Measurements from ENCODE around the gene SLC39A11. TPM values are rescaled to one million over a fixed set of nuclear protein-coding genes. Genes with fewer than 3 reads are reported as not detected.

Gene SLC39A11
- total RNA-seq, 1 donor from 2014 or later: 34.8 TPM

DNA sequence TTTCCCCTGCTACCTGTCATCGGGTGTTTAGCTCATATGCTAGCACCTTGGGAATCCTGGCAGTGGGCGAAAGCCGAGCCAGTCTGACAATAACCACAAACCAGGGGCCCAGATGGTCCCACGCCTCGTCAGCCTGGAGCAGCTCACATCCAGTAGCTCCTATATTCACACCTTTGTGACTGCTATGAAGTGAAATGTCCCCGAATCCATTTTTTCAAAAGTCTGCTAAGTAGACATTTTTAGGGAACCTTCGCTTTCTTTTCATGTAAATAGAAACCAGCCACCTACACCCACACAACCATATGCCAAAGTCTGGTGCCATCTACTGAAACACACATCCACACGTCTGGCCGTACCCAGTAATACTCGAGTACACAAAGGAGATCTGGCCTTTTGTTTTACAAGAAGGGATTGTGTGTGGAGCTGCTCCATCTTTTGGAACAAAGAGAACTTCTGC lies 176.8 kb downstream of the SLC39A11 start:
- CTCF ChIA-PET: no interaction called here
- DNase-seq (no peak), ATAC-seq (ENCODE audit: low read depth) (no peak)
- H3K27ac Mint-ChIP-seq: no peak overlapping the region
- intact Hi-C loops (cut with micrococcal nuclease): no loop called here
- H3K9me3 Mint-ChIP-seq: no peaks in the 10 kb centered on the region
- TF ChIP-seq, protein P1, sequence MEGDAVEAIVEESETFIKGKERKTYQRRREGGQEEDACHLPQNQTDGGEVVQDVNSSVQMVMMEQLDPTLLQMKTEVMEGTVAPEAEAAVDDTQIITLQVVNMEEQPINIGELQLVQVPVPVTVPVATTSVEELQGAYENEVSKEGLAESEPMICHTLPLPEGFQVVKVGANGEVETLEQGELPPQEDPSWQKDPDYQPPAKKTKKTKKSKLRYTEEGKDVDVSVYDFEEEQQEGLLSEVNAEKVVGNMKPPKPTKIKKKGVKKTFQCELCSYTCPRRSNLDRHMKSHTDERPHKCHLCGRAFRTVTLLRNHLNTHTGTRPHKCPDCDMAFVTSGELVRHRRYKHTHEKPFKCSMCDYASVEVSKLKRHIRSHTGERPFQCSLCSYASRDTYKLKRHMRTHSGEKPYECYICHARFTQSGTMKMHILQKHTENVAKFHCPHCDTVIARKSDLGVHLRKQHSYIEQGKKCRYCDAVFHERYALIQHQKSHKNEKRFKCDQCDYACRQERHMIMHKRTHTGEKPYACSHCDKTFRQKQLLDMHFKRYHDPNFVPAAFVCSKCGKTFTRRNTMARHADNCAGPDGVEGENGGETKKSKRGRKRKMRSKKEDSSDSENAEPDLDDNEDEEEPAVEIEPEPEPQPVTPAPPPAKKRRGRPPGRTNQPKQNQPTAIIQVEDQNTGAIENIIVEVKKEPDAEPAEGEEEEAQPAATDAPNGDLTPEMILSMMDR (IDR thresholded peaks at IDR 0.05): no peak
- peaks cover 20% of the 10 kb centered on the region for H3K36me3 Mint-ChIP-seq (ENCODE audit: low read depth)
- no peaks in the 10 kb centered on the region for H3K4me1 Mint-ChIP-seq
- no peaks in the 10 kb centered on the region for H3K27me3 Mint-ChIP-seq
- no peak overlapping the region for H3K4me3 Mint-ChIP-seq
- POLR2A ChIA-PET: no interaction called here

DNA sequence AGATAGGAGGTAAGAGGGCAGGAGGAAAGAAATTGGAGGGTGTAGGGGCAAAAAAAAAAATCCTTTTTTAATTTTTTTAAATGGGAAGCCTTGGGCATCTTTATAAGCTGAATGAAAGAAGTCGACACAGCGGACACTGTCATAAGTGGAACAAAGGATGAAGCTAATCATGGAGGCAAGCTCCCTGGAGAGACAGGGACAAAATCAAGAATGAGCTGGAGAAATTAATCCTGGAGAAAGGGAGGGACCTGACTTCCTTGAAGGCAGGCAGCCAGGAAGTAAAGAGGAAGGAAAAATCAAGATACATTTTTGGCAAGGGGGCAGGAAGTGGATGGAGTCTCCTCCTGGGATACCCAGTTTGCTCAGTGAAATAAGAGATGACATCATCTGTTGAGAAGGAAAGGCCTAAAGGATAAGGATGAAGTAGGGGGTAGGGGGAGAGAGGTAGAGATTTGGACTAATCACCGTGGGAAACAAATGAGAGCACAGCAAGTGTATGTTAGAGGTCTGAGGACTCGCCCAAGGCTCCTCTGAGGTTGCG lies 179.3 kb downstream of the SLC39A11 start:
- intact Hi-C loops (cut with micrococcal nuclease): no loop called here
- H3K9me3 Mint-ChIP-seq: no peaks in the 10 kb centered on the region
- ChIA-PET POLR2A (no interaction called here), CTCF (no interaction called here)
- no peak overlapping the region for H3K27ac Mint-ChIP-seq
- TF ChIP-seq, protein P1 (IDR thresholded peaks at IDR 0.05): no peak
- H3K4me3 Mint-ChIP-seq: no peak overlapping the region
- no peak for DNase-seq
- no peaks in the 10 kb centered on the region for H3K4me1 Mint-ChIP-seq
- peaks cover 29% of the 10 kb centered on the region for H3K36me3 Mint-ChIP-seq (ENCODE audit: low read depth)
- H3K27me3 Mint-ChIP-seq: no peaks in the 10 kb centered on the region
- no peak for ATAC-seq (ENCODE audit: low read depth)

DNA sequence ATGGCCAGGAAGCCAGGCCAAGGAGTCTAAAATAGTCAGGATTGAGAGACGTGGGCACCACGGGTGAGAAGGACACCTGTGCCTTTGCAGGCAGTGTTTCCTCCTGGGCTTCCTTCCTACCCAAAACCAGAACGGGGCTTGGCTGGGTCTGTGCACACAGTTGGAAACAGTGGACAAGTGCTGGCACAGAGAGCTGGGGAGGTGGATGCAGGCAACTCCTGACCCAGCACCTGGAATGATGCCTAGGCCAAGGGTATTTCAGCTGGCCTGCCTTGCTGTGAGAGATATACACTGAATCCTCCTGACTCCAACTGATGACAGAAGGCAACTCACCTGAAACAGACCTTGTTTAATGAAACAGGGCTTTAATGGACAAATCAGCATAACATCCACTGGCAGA lies 186.2 kb downstream of the SLC39A11 start:
- Mint-ChIP-seq H3K4me1 (no peaks in the 10 kb centered on the region), H3K27ac (no peak overlapping the region), H3K36me3 (ENCODE audit: low read depth) (peaks cover 23% of the 10 kb centered on the region), H3K9me3 (no peaks in the 10 kb centered on the region), H3K4me3 (no peak overlapping the region), H3K27me3 (no peaks in the 10 kb centered on the region)
- intact Hi-C loops (cut with micrococcal nuclease): no loop called here
- no peak for ATAC-seq (ENCODE audit: low read depth)
- POLR2A ChIA-PET: no interaction called here
- CTCF ChIA-PET: no interaction called here
- TF ChIP-seq, protein P1 (IDR thresholded peaks at IDR 0.05): no peak
- no peak for DNase-seq

DNA sequence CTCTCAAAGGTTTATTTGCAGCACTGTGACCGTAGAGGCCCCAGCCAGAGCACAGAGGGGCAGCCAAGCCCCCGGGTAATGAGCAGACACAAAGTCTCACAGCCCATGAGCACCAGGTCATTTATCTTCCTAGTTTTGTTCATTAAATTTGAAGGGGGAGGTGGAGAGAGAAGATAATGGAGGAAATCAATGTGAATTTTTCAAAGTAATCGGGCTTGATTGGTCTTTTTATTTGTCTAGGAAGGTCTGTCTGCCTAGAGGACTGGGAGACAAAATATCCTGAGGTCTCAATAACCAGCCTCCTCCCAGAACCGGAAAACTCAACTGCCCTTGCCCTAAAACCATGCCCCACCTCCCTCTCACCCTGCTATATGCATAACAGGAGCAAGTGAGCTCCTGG lies 189.0 kb downstream of the SLC39A11 start:
- ChIA-PET POLR2A (no interaction called here), CTCF (no interaction called here)
- Mint-ChIP-seq H3K4me3 (no peak overlapping the region), H3K4me1 (no peaks in the 10 kb centered on the region), H3K27me3 (no peaks in the 10 kb centered on the region), H3K27ac (no peak overlapping the region), H3K36me3 (ENCODE audit: low read depth) (peaks cover 24% of the 10 kb centered on the region), H3K9me3 (no peaks in the 10 kb centered on the region)
- TF ChIP-seq, protein P1 (IDR thresholded peaks at IDR 0.05): no peak
- intact Hi-C loops (cut with micrococcal nuclease): no loop called here
- no peak for ATAC-seq (ENCODE audit: low read depth)
- no peak for DNase-seq

DNA sequence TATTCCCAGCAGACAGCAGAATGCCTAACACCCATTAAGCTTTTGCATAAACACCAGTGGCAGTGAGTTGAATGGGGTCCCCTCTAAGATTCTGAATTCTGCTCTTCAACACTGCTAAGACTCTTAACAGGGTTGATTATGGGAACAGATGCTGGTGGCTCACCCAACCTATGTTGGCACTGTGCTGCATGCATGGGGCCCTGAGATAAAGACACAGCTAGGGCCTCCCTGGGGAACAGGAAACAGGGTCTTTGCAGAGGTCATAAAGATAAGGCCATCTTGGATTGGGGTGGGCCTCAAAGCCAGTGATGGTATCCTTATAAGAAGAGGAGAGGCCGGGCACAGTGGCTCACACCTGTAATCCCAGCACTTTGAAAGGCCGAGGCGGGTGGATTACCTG lies 190.8 kb downstream of the SLC39A11 start:
- ChIA-PET CTCF (no interaction called here), POLR2A (no interaction called here)
- no peak for DNase-seq
- H3K4me3 Mint-ChIP-seq: no peak overlapping the region
- intact Hi-C loops (cut with micrococcal nuclease): no loop called here
- no peak for ATAC-seq (ENCODE audit: low read depth)
- H3K27me3 Mint-ChIP-seq: no peaks in the 10 kb centered on the region
- H3K4me1 Mint-ChIP-seq: no peaks in the 10 kb centered on the region
- no peaks in the 10 kb centered on the region for H3K9me3 Mint-ChIP-seq
- peaks cover 25% of the 10 kb centered on the region for H3K36me3 Mint-ChIP-seq (ENCODE audit: low read depth)
- TF ChIP-seq, protein P1 (IDR thresholded peaks at IDR 0.05): no peak
- H3K27ac Mint-ChIP-seq: no peak overlapping the region
